MCF 10A (cell line): ENCODE data around the gene RELN. TPM values are rescaled to one million over a fixed set of nuclear protein-coding genes. Genes with fewer than 3 reads are reported as not detected.

ENCODE experiments used
- BruUV-seq: library from RNA; stranded (reverse); fragments of 400-500 nt; replicated peaks from 2 replicates; lab custom pipeline; 2021; lab: Mats Ljungman, UMichigan
- CTCF ChIA-PET: fragments of 300-600 bp; sonication (Branson Sonifier 250); formaldehyde crosslinking; extraction: SDS; loops from one replicate; lab custom pipeline; 2021; ENCODE audit warnings: antibody characterized with exemption, inconsistent platforms; lab: Yijun Ruan, JAX
- POLR2A ChIA-PET: fragments of 300-600, 350-650 bp; sonication (Branson Sonifier 250); formaldehyde crosslinking; extraction: SDS; loops from one replicate; lab custom pipeline; 2020; ENCODE audit warnings: antibody characterized with exemption, inconsistent platforms; lab: Yijun Ruan, JAX
- DNase-seq: peaks from one replicate; pipeline ENCODE4 v3.0.0-alpha.2; 2018; ENCODE audit not compliant: unreplicated experiment
- H3K27ac Mint-ChIP-seq: one replicate; pipeline ENCODE4 v1.8.0; 2022; ENCODE audit warnings: mild to moderate bottlenecking, low read depth, mixed read lengths; ENCODE audit not compliant: unreplicated experiment
- H3K27me3 Mint-ChIP-seq: one replicate; pipeline ENCODE4 v1.8.0; 2022; ENCODE audit warnings: mixed read lengths; ENCODE audit not compliant: insufficient read depth, unreplicated experiment
- H3K36me3 Mint-ChIP-seq: one replicate; pipeline ENCODE4 v1.8.0; 2022; ENCODE audit warnings: mild to moderate bottlenecking, moderate library complexity, mixed read lengths; ENCODE audit not compliant: insufficient read depth, unreplicated experiment
- H3K4me1 Mint-ChIP-seq: one replicate; pipeline ENCODE4 v1.8.0; 2022; ENCODE audit warnings: mixed read lengths; ENCODE audit not compliant: insufficient read depth, unreplicated experiment
- H3K4me3 Mint-ChIP-seq: one replicate; pipeline ENCODE4 v1.8.0; 2022; ENCODE audit warnings: mild to moderate bottlenecking, moderate library complexity, mixed read lengths; ENCODE audit not compliant: unreplicated experiment
- H3K9me3 Mint-ChIP-seq: one replicate; pipeline ENCODE4 v1.8.0; 2022; ENCODE audit warnings: mixed read lengths; ENCODE audit not compliant: unreplicated experiment
- CTCF ChIP-seq: fragments of 200-600 bp; IDR thresholded peaks from one replicate; pipeline ENCODE4 v1.8.0; 2022; ENCODE audit warnings: antibody characterized with exemption, mild to moderate bottlenecking; ENCODE audit not compliant: unreplicated experiment
- intact Hi-C: fragments of 100-400 bp; cut with micrococcal nuclease; formaldehyde crosslinking; loops from 2 replicates; pipeline ENCODE4 v1.14.1; 2022
- total RNA-seq: library from RNA; stranded (reverse); gene quantifications from 2 replicates; pipeline ENCODE4 v1.2.3, GENCODE V29; 2022

The RELN gene
- total RNA-seq, 1 experiment from 2014 or later: not detected

GRCh38 chr7:103796327-103796962 is 193.0 kb downstream of the RELN start:
- BruUV-seq: no TSS peak
- no peaks in the 10 kb centered on the region for H3K36me3 Mint-ChIP-seq
- no peak for DNase-seq

GRCh38 chr7:103795787-103796186 is 193.7 kb downstream of the RELN start:
- H3K27ac Mint-ChIP-seq: no peak overlapping the region
- no peak for DNase-seq
- ChIA-PET POLR2A (no interaction called here), CTCF (no interaction called here)
- intact Hi-C loops: no loop called here
- H3K36me3 Mint-ChIP-seq: no peaks in the 10 kb centered on the region
- H3K4me1 Mint-ChIP-seq: no peaks in the 10 kb centered on the region
- H3K27me3 Mint-ChIP-seq: no peaks in the 10 kb centered on the region
- H3K4me3 Mint-ChIP-seq: no peak overlapping the region
- no TSS peak for BruUV-seq
- TF ChIP-seq CTCF: no peak
- no peaks in the 10 kb centered on the region for H3K9me3 Mint-ChIP-seq

More at GRCh38 chr7:103796327-103796962, 193.0 kb downstream of the RELN start:
- TF ChIP-seq CTCF: no peak
- Mint-ChIP-seq H3K27ac (no peak overlapping the region), H3K4me1 (no peaks in the 10 kb centered on the region), H3K9me3 (no peaks in the 10 kb centered on the region), H3K27me3 (no peaks in the 10 kb centered on the region), H3K4me3 (no peak overlapping the region)
- ChIA-PET POLR2A (no interaction called here), CTCF (no interaction called here)
- intact Hi-C loops: no loop called here

GRCh38 chr7:103795107-103795506 is 194.4 kb downstream of the RELN start:
- ChIA-PET POLR2A (no interaction called here), CTCF (interaction anchor here (0.7 kb wide), 1 partner anchor 212 kb away, joined by 3 read pairs; no protein-coding TSS in a partner anchor)
- H3K4me1 Mint-ChIP-seq: no peaks in the 10 kb centered on the region
- H3K27ac Mint-ChIP-seq: no peak overlapping the region
- no peak for DNase-seq
- intact Hi-C loops: no loop called here
- H3K36me3 Mint-ChIP-seq: no peaks in the 10 kb centered on the region
- H3K9me3 Mint-ChIP-seq: no peaks in the 10 kb centered on the region
- no TSS peak for BruUV-seq
- no peak overlapping the region for H3K4me3 Mint-ChIP-seq
- H3K27me3 Mint-ChIP-seq: no peaks in the 10 kb centered on the region
- TF ChIP-seq CTCF: no peak

GRCh38 chr7:103794424-103794823 is 195.0 kb downstream of the RELN start:
- Mint-ChIP-seq H3K4me3 (no peak overlapping the region), H3K27me3 (no peaks in the 10 kb centered on the region), H3K4me1 (no peaks in the 10 kb centered on the region), H3K9me3 (no peaks in the 10 kb centered on the region), H3K27ac (no peak overlapping the region), H3K36me3 (no peaks in the 10 kb centered on the region)
- no TSS peak for BruUV-seq
- no peak for TF ChIP-seq CTCF
- CTCF ChIA-PET: interaction anchor here (0.7 kb wide), 1 partner anchor 211 kb away, joined by 3 read pairs; no protein-coding TSS in a partner anchor
- intact Hi-C loops: no loop called here
- POLR2A ChIA-PET: no interaction called here
- DNase-seq: no peak
